ENCODE measurements around the gene RPS23.

Gene RPS23

DNA sequence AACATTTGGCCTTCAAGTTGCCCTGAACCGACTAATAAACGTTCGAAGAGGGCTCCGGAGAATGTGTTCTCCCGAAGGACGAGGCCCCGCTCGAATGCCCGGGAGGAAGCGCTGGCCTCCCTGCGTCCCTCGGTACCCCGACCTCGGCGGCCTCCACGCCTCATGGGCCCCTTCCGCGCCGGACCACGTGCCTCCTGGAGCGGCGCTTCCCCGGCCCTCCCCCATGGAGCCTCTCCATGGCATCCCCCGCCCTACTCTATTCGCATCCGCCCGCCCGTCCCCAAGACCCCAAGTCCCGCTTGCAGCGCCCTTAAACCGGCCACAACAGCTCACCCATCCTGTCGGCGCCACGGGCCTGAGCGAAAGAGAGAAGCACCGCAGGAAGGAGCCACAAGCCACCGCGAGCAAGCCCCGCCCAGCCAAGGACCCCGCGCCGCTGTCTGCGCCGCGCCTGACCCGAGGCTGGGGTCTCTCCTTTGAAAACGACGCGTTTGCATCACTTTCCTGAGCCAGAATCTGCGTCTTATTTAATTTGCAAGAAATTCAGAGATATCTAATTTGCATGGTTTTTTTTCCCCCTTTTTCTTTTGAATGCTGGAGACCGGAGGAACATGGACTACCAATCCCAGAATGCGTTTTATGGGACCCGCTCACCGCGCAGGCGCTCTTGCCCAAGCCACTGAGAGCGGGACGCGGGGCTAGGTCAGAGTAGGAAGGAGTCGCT is at the start of gene RPS23:
Gene RPS23, minus strand, starts transcription at position 368 of the 724 bp plus-strand sequence. Its CDS starts 31 bp downstream, at position 337.
- peak; percentile 67 to 79 (median 71) for DNase-seq (ENCODE audit: low read depth in 2 of 3, low spot score in 2 of 3)

- DNase-seq (ENCODE audit: low read depth in 2 of 3, low spot score in 2 of 3): no peak
These were observed 49.8 kb upstream of the RPS23 start for GRCh38 chr5:82327941-82328340.

- no peak for DNase-seq (ENCODE audit: low read depth in 2 of 3, low spot score in 2 of 3)
These were observed 47.8 kb upstream of the RPS23 start for GRCh38 chr5:82325996-82326395.

DNA sequence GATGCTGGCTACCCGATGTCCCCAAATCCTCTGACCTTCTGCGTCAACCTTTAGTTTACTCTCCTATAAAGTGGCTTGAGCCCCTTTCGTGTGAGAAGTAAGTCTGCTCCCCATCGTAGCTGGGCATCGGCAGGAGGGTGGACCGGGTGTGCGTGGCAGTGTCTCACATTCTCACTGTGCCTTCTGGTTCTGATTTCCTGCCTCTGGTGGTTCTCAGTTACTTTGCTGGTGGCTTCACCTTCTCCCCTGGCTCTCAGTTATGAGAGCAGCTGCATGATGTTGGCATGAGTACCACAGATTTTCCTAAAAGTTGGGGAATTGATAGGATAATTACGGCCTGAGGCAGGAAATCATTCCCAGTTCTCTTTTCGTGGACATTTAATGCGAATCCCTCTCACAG is 47.0 kb upstream of the RPS23 start:
- DNase-seq (ENCODE audit: low read depth in 2 of 3, low spot score in 2 of 3): no peak

DNA sequence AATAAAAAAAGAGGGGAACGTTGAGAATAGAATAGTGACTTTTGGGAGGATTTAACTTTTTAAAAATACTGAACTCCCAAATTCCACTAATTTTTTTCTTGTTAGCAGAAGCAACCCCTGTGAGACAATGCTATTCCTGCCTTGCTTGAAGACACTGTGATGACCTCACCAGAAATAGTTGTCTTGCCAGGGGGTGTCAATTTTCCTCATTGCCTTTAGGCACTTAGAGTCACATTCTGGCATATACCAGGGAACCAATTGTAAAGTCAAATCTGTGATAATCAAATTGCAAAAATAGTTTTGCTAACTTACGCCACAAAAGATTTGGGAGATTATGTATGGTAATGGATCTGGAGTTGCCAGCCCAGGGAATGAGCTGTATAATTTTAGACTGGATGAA is 42.8 kb upstream of the RPS23 start:
- DNase-seq (ENCODE audit: low read depth in 2 of 3, low spot score in 2 of 3): no peak

DNA sequence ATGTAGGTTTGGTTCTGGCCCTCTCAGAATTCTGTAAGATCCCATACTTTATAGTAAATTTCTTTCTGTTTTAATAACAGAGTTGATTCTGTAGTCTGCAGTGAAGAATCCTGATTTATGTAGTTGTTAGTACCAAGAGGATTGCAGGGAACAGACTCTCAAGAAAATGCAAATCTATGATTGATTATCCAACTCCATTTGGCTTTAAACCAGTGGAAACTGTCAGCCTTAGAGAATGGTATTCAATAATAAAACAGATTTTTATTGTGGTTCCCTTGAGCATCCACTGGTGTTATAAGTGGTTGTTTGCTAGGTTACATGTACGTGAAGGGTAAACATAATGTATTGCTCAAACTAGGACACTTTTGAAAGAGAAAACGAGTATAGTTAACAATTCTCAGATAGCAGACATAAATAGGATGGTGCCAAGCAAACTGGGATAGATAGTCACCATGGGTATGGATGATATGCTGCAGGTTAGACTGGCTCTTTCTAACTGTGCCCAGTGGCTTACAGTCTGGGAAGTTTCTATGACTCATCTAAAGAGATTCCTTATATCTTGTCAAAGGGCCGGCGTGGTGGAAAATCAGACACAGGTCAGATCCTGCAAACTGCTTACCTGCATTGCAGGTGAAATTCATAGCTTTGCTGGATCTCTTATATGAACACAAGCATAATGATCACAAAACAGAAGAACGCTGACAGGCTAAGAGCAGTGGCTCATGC is 41.7 kb upstream of the RPS23 start:
- no peak for DNase-seq (ENCODE audit: low read depth in 2 of 3, low spot score in 2 of 3)

DNA sequence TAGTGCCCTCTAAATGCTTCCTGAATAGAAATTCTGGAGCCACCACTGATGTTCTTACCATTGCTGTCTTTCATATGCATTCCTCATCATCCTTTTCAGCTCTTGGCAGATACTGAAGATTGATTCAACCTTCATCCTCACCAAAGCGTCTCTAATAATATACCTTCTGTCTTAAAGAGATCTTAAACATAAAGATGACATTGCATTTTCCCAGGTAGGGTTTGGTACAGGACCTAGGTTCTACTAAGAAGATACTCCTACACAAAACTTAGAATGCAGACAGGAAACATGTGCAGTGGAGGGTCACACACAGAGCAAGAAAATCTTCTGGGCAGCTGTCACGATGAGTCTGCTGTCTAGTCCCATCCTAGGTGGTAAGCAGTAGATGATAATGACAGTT is 41.0 kb upstream of the RPS23 start:
- DNase-seq (ENCODE audit: low read depth in 2 of 3, low spot score in 2 of 3): no peak

GRCh38 chr5:82314964-82315758 is 37.0 kb upstream of the RPS23 start:
- no peak for DNase-seq (ENCODE audit: low read depth in 2 of 3, low spot score in 2 of 3)

GRCh38 chr5:82313016-82313415 is 34.9 kb upstream of the RPS23 start:
- DNase-seq (ENCODE audit: low read depth in 2 of 3, low spot score in 2 of 3): no peak

DNA sequence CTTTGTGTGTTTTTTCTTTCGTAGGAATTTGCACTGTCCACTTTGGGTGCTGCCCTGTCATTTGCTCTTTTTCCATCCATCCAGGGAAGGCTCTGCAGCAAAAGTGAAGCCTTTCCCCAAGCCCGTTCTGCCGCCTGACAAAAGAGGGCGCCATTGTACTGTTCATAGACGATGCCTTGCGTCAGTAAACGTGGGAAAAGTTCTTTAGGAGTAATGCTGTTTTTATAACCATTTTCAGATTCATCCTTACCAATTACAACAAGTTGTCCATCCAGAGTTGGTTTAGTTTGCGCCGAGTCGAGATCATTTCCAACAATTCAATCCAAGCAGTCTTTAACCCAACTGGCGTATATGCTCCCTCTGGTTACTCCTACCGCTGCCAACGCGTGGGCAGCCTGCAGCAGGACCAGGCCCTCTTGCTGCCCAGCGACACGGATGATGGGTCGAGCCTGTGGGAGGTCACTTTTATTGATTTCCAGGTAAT is 34.3 kb upstream of the RPS23 start:
- peak in 2 of 3 experiments; percentile 6 to 28 for DNase-seq (ENCODE audit: low read depth in 2 of 3, low spot score in 2 of 3)

DNA sequence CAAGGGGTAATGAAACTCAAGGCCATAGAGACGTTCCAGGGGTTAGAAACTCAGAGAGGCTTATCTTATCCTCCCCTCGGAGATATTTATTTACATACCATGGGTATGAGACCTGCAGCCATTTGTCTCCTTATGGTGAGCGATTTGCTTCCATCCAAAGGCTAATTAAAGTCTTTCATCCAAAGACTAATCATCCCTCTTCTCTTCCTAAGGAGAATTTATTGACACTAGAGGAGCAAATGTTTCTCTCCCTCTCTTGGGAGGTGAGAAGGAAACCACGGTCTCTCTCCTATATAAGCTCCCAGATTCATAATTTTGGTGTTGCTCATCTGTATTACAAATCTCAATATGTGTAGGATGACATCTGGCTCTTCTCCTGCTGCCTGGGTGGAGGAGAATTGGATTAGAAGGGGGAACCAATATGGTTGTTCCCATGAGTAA is 31.0 kb upstream of the RPS23 start:
- DNase-seq (ENCODE audit: low read depth in 2 of 3, low spot score in 2 of 3): no peak

DNA sequence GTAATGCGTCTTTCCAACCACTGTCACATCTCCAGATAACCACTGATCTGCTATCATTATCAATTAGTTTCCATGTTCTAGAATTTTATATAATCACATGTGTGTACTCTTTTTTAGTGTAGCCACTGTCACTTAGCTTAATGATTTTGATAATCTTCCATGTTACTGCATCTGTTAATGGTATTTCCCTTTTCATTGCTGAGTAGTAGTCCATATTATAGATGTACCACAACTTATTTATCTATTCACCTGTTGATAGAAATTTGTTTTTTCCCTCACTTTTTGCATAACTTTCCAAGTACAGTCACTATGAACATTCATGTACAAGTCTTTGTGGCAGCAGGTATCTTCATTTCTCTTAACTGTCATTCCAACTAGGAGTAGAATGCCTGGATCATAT is 30.3 kb upstream of the RPS23 start:
- DNase-seq (ENCODE audit: low read depth in 2 of 3, low spot score in 2 of 3): no peak

DNA sequence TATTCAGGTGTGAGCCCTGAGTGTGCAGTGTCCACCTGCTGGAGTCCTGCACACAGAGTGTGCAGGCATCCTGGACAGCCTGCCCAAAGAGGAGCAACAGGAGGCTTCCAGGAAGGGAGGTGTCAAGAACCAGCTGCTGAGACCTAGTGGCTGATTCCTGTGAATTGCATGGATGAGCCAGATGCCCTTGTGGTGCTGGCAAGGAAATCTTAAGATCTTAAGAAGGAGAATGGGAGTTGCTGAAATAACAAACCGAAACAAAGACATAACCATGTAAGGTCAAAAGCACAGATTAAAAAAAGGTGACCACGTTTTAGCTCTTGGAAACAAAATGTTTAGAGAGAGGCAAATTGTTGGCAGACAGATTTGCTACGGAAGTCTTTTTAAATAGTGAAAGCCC is 29.3 kb upstream of the RPS23 start:
- no peak for DNase-seq (ENCODE audit: low read depth in 2 of 3, low spot score in 2 of 3)

- DNase-seq (ENCODE audit: low read depth in 2 of 3, low spot score in 2 of 3): no peak
These were observed 28.0 kb upstream of the RPS23 start for GRCh38 chr5:82306151-82306550.

GRCh38 chr5:82301190-82301589 is 23.0 kb upstream of the RPS23 start:
- DNase-seq (ENCODE audit: low read depth in 2 of 3, low spot score in 2 of 3): no peak

- DNase-seq (ENCODE audit: low read depth in 2 of 3, low spot score in 2 of 3): no peak
These were observed 20.5 kb upstream of the RPS23 start for GRCh38 chr5:82298668-82299067.

GRCh38 chr5:82297711-82298110 is 19.6 kb upstream of the RPS23 start:
- DNase-seq (ENCODE audit: low read depth in 2 of 3, low spot score in 2 of 3): no peak

DNA sequence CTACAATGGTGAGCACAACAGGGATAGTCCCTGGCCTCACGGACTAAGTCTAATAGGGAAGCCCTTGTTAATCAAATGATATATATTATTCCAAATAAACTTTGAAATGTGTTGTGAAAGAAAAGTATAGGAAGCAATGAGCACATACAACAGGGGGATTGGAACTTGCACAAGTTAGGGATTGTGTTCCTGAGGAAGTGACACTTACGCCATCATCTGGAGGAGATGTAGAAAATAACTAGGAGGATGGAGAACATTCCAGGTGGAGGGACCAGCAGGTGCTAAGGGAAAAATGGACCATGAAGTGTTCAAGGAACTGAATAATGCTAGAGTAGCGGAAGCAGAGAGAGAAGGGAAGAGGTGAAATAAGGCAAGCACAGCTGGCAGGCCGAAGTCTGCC is 18.8 kb upstream of the RPS23 start:
- DNase-seq (ENCODE audit: low read depth in 2 of 3, low spot score in 2 of 3): no peak

DNA sequence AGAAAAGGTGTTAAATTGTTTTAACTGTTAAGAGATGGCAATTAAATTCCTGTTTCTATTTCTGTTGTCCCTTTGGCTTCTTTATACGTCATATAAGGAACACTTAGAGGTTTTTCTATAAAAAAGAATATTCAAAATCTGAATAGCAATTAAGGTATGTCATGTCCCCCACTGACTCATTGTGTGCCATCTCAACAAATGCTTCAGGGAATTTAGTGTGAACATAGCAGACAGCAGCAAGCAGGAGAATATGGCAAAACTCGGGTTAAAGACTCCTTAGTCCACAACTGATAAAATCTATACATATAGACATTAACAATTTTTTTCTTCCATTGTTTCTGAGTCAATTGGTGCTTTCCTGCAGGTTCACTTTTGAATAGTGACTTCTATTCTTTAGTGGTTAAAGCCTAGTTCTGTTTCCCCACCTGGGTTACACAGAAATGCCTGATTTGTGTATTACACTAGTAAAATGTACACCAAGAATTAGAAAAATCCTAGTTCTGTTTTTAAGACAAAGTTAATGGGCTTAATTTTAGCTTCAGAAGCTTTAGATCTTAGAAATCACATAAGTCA is 17.9 kb upstream of the RPS23 start:
- DNase-seq (ENCODE audit: low read depth in 2 of 3, low spot score in 2 of 3): no peak

GRCh38 chr5:82295144-82295543 is 17.0 kb upstream of the RPS23 start:
- DNase-seq (ENCODE audit: low read depth in 2 of 3, low spot score in 2 of 3): no peak

- no peak for DNase-seq (ENCODE audit: low read depth in 2 of 3, low spot score in 2 of 3)
These were observed 13.3 kb upstream of the RPS23 start for GRCh38 chr5:82291420-82291819.

All from activated CD8-positive, alpha-beta memory T cell treated with anti-CD3 and anti-CD28 coated beads for 48 hours (primary cell).